Retinal pigment epithelial cell (primary cell): ENCODE measurements around the gene CHCHD6.

Experiments
- DNase-seq: peaks from one replicate; pipeline ENCODE4 v3.0.0-alpha.2; 2010; ENCODE audit warnings: low read depth
- H3K4me3 ChIP-seq: 2 replicates; pipeline ENCODE4 v1.5.1; 2011; ENCODE audit warnings: mild to moderate bottlenecking, low read length, control low read depth, moderate library complexity
- CTCF ChIP-seq: conservative IDR thresholded peaks from 2 replicates; pipeline ENCODE4 v1.5.1; 2011; ENCODE audit warnings: low read depth, low read length, control low read depth, inconsistent platforms

The CHCHD6 gene

GRCh38 chr3:126996905-126997304 lies 292.9 kb downstream of the CHCHD6 start:
- no peak overlapping the region for H3K4me3 ChIP-seq
- DNase-seq = no peak
- TF ChIP-seq CTCF = no peak

GRCh38 chr3:126997455-126998038 lies 293.5 kb downstream of the CHCHD6 start:
- no peak for TF ChIP-seq CTCF
- no peak overlapping the region for H3K4me3 ChIP-seq
- DNase-seq = no peak

- no peak for DNase-seq
- TF ChIP-seq CTCF = no peak
- no peak overlapping the region for H3K4me3 ChIP-seq
These were observed 294.3 kb downstream of the CHCHD6 start for GRCh38 chr3:126998320-126998719.

- no peak for TF ChIP-seq CTCF
- no peak for DNase-seq
- H3K4me3 ChIP-seq = no peak overlapping the region
These were observed 294.7 kb downstream of the CHCHD6 start for GRCh38 chr3:126998728-126999127.

GRCh38 chr3:126999383-126999782 lies 295.3 kb downstream of the CHCHD6 start:
- H3K4me3 ChIP-seq = no peak overlapping the region
- DNase-seq = no peak
- TF ChIP-seq CTCF = no peak

- no peak overlapping the region for H3K4me3 ChIP-seq
- DNase-seq = no peak
- TF ChIP-seq CTCF = no peak
These were observed 296.1 kb downstream of the CHCHD6 start for GRCh38 chr3:127000119-127000518.

- DNase-seq = no peak
- H3K4me3 ChIP-seq = no peak overlapping the region
- TF ChIP-seq CTCF = no peak
These were observed 296.7 kb downstream of the CHCHD6 start for GRCh38 chr3:127000761-127001160.
